ENCODE data around the gene MAPKAP1. TPM values are rescaled to one million over a fixed set of nuclear protein-coding genes. Genes with fewer than 3 reads are reported as not detected.

The MAPKAP1 gene
- 56.8 and 57.7 TPM in 2 replicates for polyA plus RNA-seq (2014; cell fraction: cytosol; rRNA removed)
- 37.1 and 55.5 TPM in 2 replicates for polyA plus RNA-seq (2014; cell fraction: nucleus; rRNA removed)

DNA sequence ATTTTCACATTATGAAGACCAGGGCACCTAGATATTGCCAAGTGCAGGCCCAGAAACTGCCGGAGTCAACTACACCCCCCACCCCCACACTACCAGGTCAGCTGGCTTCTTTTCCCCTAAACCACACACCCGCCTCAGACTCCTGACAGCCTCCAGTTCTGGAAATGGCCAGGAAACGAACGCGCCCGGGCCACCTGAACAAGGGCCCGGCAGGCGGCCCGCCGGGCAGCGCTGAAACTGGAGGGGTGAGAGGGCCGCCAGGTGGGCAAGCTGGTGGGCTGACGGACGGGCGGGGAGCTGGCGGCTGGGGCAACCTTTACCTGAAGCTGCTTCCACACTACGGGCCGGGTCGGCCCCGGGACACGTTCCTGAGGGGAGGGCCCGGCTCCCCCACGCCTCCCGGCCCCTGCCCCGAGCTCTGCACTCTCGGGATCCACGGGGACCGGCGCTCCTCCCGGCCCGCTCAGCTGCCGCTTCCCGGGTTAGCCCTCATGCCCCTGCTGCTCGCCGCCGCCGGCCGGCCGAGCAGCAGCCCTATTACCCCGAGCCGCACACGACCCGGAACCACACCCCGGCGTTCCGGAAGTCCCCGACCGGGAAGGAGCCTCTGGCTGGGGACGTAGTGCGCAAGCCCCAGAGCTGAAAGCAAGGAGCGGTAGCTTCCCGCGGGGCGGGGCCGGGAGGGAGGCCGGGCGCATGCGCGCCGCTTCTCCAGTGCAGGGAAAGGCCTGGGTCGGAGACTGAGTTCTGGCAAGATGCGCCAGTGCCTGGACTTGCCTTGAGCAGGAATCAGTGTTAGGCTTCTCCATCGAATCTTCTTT lies at the start of gene MAPKAP1:
Gene MAPKAP1 (minus strand): TSS at position 558 of the 821 bp plus-strand sequence. CDS start 34,634 bp downstream, outside the sequence.
- DNase-seq (ENCODE audit: low spot score): peak; percentile 97

DNA sequence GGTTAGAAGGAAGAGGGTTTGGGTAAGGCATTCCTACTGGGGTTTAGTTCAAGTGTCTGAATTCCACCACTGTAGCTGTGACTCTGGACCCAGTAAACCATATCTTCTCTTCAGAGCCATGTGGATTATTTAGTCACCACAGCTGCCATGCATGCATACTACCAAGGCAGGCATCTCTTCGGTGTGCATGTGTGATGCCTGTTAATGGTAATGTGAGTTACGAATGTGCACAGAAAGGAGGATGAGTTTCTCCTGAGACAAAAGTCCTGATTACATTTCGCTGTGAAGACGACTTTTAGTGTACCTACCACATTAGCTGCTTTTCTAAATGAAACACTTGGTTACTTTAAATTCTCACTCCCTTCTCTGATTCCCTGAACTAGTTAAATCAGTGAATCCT lies 49.5 kb upstream of the MAPKAP1 start:
- no peak for DNase-seq (ENCODE audit: low spot score)

DNA sequence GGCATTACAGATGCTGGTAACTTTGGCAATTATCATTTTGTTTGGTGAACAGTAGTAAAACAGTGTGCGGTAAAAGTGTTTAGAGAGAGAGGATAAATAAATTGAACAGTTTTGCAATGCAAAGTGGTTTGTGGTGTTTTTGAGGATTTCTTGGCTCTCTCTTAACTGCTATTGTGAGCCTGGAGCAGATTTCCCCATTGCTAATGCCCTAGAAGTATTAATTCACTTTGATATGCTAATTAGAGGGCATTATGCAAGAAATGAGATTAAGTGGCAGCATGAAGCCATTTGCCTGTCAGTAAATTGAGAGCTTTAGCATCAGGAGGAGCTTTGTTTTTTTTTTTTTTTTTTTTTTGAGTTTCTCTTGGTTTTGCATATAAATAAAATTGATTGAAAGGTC lies 48.3 kb upstream of the MAPKAP1 start:
- DNase-seq (ENCODE audit: low spot score): no peak

DNA sequence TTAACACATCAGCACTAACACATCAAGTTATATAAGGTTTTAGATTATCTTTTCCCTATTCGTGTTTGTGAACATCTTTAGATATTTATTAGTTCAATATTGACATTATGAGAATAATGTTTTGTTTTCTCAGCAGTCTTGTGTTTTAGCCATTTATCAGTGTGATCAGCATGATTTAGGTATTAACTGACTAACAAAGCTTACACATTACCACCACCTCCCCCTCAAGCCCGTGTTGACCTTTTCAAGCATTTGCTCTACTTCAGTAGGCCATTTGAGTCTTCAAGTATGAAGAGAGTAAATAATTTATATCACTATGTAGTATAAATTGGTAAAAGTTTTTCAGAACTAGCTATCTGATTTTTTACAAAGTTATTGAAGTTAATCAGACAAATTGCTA lies 47.1 kb upstream of the MAPKAP1 start:
- DNase-seq (ENCODE audit: low spot score): no peak

DNA sequence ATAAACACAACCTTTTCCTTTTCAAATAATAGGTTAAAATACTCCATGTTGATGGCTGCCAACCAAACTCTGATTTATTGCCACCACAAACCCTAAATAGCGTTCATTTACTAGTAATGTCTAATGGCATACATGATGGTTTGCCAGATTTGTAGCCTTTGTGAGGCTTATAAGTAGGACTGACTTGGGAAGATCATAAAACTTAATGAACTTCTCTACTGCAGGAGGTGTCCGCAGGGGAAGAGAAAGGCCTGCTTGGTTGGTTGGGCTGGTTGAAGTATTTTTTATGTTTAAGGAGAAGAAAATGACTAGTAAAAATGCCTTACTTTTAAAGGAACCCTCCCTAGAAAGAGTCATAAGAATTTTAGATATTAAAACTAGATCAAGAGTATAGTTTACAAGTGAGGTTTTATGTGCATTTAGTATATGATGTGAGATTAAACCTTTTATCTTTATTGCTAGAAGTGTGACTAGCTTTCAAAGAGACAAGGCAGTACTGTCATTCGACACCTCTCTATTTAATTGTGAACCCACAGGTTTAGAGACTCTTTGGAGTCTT lies 45.1 kb upstream of the MAPKAP1 start:
- DNase-seq (ENCODE audit: low spot score): no peak

DNA sequence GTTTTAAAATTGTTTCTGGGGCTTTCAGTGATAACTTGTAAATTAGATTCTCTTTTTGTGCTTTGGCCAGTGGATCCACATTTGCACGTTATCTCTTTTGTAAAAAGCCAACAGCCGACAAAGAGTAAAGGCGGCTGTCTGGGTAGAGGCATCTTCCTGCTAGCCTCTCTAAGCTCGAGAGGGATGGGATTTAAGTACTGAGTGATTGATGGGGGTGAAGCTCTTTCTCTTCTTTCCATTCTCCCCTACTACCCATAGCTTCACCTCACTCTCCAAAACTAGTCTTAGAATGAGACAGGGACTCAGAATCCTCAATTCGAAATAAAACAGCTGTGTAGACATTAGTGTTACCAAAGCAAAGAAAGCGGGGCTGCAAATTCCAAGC lies 43.6 kb upstream of the MAPKAP1 start:
- DNase-seq (ENCODE audit: low spot score): peak; percentile 36

DNA sequence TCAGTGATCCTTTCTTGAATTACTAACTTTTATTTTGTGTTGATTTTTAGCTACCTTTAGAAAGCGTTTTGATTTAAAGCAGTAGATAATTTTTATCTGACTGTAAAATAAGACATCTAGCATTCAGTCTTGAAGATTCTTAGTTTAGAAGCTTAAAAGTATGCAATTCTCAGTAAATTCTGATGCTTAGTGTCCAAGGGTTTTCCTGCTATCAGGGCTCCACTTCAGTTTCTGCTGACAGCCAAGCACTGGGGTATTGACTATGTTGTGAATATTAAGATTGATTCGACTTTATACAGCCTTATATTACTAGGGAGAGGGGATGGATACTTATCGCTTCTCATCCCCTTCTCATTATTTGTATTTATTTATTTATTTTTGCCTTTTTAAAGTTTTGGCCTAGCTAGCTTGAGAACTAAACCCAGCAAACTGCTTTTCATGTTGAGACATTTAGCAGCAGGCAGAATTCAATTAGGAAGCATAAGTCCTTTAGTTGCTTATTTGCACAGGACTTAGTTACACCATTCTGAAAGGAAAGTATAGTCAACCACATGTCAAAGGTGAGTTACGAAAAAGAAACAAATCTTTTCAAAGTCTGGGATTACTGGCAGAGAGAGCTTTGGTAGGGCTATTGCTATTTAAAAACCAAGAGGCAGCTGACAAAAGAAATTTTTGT lies 43.1 kb upstream of the MAPKAP1 start:
- no peak for DNase-seq (ENCODE audit: low spot score)

DNA sequence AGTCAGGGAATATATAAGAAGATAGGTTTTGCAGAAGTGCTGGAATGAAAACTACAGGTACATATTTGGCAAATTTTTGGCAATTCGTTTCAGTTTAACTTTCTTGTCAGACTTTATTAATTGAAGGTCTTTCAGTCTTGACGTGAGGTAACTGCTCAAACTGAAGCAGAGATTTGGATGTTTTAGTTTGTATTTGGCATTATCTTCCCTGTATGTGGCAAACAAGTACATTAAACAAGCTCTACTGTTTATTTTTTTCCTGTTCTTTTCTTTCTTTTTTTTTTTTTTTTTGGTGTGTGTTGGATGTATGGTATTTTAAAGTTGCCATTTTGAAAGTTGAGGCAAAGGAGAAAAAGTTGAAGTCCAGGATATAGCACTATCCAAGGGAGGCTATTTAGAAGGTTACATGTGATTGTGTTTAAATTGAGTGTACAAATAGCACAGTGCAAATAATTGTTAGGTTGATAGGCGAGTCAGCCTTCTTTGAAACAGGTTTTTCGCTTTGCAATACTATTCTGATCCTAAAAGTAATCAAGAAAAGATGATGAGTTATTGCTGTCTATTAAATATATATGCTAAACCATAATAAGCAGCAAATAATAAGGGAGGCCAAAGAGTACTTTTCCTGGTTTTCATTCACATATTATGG lies 42.4 kb upstream of the MAPKAP1 start:
- DNase-seq (ENCODE audit: low spot score): no peak

DNA sequence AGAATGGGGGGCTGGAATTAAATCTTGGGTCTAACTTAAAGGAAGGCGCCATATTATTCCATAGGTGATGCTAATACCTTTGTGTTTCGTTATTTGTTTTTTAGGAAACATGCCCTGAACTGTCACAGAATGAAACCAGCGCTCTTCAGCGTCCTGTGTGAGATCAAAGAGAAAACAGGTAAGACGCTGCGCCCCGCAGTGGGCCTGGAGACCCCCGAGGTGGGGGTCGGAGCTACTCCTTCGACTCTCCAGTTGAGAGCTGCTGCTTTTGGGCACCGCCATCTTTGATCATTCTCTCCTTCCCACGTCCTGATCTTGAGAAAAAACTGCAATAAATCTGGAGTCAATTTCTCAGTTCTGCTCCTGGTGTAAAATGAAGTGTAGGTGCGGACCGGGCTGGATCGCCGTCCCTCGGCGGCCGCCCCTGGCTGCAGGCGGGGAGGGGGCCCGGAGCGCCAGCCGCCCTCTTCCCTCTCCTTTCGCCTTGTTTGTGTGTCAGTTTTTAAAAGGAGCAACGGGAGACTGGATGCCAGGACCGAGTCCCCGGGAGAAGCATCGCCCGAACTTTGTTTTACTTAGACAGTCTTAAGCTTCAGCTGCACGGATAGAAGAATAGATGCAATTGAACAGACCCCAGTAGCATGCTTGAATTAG lies 41.6 kb upstream of the MAPKAP1 start:
- DNase-seq (ENCODE audit: low spot score): peak; percentile 21

DNA sequence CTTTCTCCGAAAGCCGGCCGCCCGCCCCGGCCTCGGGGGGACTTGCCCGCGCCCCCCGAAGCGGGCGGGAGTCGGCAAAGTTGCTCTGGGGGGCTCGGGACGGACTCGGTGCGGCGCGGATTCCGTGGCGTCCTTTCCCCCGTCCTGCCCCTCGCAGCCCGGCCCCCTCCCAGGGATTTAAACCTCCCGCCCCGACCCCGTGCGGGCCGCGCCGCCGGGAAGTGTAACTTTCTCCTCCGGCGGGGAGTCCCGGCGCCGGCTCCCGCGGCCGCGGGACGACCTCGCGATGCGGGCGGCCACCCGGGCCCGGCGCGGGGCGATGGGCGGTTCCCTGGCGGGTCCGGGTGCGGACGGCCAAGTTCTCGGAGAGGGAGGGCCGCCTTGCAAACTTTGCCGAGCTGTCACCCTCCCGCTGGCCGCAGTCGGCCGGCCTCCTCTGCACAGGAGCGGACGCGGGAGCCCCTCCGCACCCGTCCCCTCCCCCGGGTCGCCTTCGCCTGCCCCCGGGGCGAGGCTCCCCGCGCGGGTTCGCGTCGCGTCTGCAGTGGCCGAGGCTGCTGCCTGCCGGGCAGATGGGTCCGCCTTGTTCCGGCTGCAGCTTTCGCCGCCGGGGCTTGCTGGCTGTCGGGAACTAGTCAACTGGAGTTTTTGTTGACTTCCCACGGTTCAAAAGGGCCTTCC lies 40.9 kb upstream of the MAPKAP1 start:
- DNase-seq (ENCODE audit: low spot score): no peak

DNA sequence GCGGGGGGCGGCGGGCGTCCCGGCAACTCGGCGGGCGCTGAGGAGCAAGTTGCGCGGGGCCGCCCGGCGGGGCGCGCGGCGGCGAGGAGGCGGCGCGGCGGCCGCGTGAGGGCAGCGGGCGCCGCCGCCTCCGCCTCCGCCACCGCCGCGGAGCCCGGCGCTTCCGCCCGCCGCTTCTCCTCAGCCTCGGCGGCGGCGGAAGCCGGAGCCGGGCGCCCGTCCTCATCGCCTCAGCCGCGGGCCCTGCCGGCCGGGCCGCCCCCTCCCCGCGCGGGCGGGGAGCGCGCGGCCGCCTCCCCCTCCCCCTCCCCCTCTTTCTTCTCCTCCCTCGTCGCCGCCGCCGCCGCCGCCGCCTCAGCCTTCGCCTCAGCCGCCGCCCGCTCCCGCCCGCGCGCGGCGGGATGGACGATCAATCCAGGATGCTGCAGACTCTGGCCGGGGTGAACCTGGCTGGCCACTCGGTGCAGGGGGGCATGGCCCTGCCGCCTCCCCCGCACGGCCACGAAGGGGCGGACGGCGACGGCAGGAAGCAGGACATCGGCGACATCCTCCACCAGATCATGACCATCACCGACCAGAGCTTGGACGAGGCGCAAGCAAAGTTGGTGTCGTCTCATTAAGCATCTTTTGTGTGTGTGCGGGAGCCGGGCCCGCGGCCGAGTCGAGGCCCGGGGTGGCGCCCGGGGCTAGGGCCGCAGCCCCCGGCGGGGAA lies 40.2 kb upstream of the MAPKAP1 start, which contains the start of gene PBX3:
Gene PBX3 (plus strand): TSS at position 321 of the 712 bp plus-strand sequence.
- DNase-seq (ENCODE audit: low spot score): peak; percentile 51

DNA sequence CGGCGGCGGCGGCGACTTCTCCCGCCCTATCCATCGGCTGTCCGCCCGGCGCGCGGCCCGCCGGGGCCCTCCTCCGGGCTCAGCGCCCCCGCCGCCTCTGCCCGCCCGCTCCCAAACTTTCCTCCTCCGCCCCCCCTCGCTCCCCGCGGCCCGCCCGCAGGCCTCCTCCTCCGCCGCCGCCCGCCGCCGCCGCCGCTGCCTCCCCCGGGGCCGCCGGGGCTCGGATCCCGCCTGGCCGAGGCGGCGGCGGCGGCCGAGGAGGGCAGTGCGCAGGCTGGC lies 39.7 kb upstream of the MAPKAP1 start:
- DNase-seq (ENCODE audit: low spot score): no peak

DNA sequence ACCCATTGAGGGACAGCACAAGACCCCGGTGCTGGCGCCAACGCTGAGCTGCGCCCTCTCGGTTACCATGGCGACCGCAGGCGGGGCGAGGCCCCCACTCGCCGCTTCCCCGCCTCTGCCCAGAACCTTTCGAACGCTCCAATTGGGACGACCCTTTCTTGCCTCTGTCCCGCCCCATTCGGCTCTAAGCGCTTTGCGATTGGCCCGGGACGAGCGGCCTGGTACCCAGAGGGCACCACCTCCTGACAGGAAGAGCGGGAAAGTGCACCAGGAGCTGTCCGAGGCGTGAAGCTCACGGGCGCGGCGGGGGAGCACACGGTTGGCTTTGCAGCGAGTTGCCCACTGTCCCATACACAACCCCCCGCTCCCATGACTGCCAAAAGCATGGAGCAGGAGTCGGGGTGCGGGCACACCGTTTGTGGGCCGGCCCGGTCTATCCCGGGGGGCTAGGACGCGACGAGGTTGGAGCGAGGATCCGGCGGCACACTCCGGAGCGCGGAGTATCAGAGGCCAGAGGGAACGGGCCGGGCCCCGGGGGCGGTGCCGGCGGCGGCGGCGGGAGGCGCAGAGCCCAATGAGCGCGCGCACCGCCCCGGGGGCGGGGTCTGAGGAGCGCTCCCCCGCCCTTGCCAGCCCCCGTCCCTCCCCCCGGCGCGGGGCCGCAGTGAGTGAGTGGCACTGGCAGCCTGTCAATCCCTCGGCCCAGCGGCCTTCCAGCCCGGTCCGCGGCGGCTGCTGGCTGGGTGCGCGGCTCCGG lies 39.2 kb upstream of the MAPKAP1 start:
- peak; percentile 99 for DNase-seq (ENCODE audit: low spot score)

DNA sequence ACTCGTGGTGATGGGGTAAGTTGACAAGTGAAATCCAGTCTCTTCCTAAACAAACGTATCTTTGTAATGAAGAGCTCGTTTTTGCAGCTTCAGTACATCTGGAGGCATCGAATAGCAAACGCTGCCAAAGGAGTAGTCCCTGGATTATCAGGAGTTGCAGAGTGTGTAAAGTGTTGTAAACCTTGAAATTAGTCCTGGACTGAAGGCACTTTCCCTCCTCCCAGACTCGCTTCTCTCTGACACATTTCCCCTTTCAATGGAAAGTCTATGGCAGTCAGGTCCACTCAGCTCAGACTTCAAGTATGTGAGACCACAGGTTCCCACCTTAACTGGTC lies 38.6 kb upstream of the MAPKAP1 start:
- DNase-seq (ENCODE audit: low spot score): no peak

DNA sequence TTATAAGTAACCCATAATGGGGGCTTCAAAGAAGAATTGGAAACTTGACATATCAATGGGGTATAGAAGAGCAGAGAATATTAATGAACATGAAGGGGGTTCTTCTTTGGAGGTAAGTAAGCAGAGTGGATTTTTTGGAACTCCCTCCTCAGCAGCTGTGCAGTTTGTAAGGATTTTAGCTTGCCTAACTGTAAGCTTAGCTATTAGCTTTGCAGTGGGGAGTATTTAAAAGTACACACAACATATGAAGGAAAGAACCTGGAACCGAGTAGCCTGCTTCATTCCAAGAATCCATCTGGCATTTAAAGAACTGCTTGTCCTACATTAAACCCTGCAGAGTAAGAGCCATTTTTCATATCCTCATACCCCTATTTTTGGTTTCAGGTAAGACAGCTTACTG lies 38.0 kb upstream of the MAPKAP1 start:
- no peak for DNase-seq (ENCODE audit: low spot score)

DNA sequence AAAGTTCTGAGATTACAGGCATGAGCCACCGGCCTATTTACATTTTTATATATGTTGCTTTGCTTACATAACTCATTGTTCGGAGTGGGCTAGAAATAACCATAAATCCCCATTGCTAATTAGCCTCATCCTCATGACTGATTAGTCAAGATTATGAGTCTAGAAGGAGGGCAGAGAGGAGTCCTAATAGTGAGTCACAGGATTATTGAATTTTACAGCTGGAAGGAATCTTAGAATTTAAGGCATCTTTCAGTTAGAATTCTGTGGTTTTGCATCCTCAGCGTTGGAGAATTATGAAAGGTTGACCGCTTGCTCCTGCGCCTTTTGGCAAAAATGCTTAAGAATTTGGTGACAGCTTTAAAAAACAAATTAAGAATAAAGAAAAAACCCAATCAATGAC lies 37.6 kb upstream of the MAPKAP1 start:
- no peak for DNase-seq (ENCODE audit: low spot score)

DNA sequence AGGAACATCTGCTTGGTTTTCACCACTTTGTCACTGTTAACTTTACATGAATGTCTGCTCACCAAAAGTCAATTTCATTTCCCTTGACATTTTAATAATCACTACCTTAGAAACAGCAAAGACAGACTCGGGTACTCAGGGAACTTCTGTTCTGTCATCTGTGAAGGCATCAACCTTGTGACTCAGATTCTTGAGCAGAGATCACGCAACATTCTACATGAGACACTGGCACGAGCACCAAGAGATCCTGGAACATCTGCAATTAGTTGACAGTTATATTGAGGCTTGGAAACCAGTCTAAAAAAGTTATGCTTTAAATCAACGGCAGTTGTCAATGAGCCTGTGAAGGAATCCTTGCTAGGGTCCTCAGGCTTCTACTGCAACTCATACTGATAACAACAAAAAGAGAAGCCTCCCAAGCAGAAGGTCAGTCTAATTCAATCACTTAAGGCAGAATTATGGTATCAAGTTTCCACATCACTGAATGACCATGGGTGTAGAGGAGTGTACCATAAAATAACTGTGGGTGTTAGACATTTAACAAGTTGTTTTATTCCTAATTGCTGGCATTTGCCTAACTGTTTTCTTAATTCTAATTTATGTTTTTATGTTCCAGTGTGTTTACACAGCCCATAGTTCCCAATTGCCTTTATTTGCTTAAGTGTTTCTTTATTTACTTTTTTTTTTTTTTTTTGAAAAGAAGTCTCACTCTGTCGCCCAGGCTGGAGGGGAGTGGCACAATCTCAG lies 36.8 kb upstream of the MAPKAP1 start:
- DNase-seq (ENCODE audit: low spot score): peak; percentile 70

DNA sequence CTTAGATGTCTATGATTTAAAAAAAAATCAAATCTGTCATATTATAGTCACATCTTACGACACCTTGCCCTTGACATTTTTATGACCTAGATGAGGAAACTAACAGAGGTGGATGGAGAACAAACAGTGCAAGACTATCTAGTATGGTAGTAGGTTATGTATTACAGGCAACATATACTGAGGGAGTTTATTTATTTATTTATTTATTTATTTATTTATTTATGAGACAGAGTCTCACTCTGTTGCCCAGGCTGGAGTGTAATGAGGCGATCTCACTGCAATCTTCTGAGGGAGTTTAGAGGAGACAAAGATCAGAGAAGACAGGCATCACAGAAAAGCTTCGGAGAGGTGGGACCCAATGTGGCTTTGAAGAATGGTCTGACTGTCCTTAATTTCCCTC lies 35.6 kb upstream of the MAPKAP1 start:
- DNase-seq (ENCODE audit: low spot score): no peak

DNA sequence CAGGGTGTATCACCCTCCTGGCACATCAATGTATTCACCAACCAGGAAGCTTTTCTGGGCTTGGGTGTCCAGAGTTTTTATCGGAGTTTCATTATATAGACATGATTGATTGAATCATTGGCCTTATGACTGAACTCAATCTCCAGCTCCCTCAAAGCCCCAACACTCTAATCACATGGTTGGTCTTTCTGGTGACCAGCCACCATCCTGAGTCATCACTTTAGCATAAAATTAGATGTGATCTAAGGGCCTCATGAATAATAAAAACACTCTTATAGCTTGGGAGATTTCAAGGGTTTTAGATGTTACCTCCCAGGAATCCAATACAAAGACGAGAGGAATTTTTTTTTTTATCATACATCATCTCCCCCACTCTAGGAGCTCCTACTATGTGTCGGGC lies 32.4 kb upstream of the MAPKAP1 start:
- no peak for DNase-seq (ENCODE audit: low spot score)
